HuH-7 (cell line): ENCODE data around the gene BPIFB3.

Source experiments
- DNase-seq: peaks from one replicate; pipeline ENCODE4 v3.0.0; 2011; ENCODE audit warnings: low spot score

BPIFB3 gene

DNA sequence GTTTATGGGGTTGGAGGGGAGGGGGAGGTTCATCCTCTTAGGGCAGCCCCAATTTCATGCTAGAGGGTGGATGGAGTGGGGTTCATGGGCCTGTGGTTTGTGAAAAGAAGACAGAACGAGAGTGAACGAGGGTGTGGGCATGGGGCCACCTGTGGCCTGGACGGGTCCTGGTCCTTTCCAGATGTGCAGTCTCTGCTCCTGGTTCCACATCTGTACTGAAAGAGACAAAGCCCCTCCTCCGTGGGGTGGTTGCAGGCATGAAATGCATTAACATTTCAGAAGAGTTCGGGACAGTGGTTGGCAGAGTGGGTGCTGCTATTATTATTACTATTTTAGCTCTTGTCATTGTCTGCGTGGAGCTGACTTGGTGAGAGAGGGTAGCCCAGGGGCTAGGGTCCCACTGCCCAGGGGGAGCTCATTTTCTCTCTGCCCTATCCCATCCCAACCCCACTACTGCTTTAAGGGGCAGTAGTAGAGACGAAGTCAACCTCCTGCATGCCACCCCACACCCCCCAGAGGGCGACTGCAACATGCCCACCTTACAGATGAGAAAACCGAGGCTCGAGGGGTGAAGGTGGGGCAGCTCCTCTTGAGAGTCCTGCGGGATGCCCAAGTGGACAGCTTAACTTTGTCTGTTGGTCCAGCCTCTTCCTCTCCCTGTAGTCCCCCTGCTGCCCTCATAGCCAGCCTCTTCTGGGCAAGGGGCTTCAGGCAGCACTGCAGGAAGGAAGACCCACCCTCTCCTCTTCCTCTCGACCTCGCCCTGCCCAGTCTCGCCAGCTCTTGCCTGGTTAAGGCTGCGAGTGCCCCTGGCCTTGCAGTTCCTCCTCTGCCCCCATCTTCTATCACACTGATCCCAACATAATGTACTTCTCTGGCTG is 37.8 kb upstream of the BPIFB3 start:
- DNase-seq, result no peak

- DNase-seq, result no peak
Observed at GRCh38 chr20:33016581-33017109, 37.1 kb upstream of the BPIFB3 start.

DNA sequence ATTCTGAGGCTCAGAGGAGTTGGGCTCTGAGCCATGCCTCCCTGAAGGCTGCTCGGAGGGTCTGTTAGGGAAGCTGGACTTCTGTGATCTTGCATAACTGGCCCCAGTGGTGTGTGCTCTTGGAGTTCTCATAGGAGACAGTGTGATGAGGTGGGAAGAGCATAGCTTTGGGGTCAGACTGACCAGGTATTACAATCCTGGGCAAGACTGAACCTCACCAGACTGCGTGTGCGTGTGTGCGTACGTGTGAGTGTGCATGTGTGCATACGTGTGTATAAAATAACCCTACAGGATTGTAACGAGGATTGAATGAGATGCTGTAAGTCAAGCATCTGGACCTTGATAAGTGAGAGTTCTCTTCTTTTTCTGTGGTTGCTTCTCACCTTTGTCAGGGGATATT is 36.2 kb upstream of the BPIFB3 start:
- DNase-seq, result no peak

- DNase-seq, result no peak
Observed at GRCh38 chr20:33018169-33018931, 35.4 kb upstream of the BPIFB3 start.

- no peak for DNase-seq
Observed at GRCh38 chr20:33019465-33020277, 34.0 kb upstream of the BPIFB3 start.

- DNase-seq, result no peak
Observed at GRCh38 chr20:33020278-33021161, 33.2 kb upstream of the BPIFB3 start.

DNA sequence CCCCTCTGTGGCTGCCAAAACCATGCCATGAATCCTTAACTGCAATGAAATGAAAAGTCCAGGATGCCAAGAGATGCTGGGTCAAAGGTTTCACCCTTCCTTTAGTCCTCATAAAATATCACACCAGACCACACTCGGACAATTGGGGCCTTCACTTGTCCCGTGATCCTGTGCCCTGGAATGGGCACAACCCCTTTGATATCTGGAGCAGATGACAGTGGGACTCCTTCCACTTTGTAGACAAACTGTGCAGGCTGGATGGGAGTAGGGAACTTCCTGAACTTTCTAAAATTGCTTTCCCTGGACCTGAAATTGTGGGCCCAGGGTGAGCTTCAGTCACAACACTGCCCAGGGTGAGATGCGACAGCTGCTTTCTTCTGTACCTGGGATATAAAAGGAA is 31.8 kb upstream of the BPIFB3 start:
- DNase-seq, result no peak

DNA sequence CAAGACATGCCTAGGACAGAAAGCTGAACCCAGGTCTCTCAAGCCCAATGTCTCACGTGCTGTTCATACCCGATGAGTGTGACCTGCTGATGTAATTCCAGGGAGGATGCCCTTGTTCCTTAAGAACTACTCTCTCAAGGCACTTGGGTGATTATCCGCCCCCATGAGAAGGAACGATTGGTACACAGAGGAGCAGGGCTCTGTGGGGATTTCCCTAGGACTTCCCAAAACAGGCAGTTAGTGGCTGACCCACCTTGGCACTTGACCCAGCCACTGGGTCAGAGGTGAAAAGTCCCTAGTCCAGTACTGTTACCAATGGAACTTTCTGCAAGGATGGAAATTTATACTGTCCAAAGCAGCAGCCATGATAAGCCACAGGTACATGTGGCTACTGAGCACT is 31.4 kb upstream of the BPIFB3 start:
- DNase-seq, result no peak

- no peak for DNase-seq
Observed at GRCh38 chr20:33022694-33023438, 30.8 kb upstream of the BPIFB3 start.

DNA sequence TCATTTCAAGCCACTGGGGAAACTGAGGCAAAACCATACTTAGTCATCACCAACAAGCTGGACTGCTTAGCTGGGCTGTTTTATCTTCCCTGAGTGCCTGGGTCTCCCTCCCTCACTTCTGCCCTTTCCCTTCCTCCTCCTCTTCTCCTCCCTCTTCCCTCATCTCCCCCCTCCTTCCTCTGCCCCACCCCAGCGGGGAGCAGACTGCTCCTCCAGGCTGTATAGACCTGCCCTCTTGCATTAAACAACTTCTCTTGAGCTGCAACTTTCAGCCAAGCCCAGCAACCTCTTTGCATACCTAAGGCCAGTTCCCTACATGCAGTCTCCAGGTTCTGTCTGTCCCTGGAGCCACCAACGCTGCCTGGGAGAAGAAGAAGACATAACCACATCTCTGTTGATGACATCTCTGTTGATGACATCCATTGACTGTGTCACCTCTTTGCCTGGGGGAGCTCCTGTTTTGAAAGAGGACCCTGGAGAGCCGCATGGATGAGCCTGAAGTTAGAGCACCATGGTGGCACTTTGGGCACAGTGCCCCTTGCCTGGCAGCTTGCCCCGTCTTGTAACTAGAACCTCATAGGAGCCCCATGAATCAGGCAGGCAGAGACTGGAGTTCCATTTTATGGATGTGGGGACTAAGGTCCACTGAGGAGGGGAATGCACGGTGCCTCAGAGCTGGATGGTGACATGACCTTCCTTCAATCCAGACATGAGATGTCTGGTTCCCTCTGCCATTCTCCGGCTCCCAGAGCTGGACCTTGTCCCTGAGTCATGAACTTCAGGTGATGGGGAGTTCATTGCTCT is 30.1 kb upstream of the BPIFB3 start:
- DNase-seq, result no peak

GRCh38 chr20:33024243-33024560 is 29.5 kb upstream of the BPIFB3 start:
- no peak for DNase-seq

DNA sequence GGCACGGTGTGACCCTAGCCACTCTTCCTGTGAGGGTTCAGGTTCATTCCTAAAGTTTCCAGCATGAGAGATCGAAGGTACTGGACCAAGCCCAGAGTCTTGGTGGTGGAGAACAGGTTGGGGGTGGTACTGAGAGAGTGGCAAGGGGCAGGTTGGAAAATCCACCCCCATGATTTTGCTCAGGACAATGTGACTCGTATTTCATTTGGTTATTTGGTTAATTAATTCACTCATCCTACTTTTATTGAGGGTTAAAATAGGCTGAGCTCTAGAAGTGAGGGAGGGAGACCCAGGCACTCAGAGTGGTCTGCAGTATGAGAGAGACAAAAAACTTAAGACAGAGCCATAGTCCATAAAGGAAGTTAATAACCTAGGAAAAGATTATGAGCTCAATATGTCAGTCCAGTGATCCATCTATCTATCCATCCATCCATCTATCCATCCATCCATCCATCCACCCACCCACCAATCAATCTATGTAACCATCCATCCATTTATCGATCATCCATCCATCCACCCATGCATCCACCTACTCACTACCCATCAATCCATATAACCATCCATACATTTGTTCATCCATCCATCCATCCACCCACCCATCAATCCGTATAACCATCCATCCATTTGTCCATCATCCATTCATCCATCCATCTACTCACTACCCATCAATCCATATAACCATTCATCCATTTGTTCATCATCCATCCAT is 28.9 kb upstream of the BPIFB3 start:
- no peak for DNase-seq

GRCh38 chr20:33025318-33025876 is 28.3 kb upstream of the BPIFB3 start:
- no peak for DNase-seq

GRCh38 chr20:33026072-33026778 is 27.5 kb upstream of the BPIFB3 start:
- DNase-seq, result no peak

DNA sequence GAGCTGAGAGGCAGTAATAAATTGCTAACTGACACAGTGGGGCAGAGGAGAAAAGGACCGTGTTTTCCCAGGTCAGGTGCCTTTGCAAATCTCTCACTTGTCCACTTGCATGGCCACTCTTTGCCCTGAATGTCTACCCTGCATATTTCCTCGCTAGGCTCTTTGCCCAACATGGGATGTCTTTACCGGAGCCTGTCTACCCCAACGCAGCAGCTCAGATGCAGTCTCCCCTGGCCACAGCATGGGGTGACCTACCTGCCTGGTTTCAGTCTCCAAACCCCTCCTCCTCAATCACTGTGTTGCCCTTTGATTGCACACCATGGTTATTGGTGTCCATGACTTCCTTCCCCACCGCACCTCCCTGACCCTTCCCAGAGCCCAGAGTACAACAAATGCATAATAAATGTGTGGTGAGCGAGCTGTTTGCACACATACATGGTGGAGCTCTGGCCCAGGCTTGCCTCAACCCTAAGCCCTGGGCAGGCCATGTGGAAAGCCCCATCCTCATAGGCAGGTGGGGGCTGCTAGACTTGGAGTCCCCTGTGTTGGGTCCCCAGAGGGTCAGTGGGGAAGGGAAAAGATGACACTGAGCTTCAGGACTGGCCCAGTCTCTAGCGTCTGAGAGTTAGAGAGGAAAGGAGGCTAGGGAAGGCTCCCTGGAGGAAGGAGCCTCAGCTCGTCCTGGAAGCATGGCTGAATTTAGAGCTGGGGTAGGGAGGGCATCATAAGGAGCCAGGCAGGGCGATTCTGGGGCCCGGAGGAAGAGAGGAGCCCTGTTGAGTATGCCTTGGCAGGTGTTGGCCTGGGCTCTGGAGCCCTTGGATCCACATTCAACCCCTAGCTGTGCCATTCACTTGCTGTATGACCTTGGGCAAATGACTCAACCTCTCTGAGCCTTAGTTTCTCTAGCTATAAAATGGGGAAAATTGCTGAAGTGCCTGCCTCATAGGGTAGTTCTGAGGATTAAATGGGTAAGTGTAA is 26.6 kb upstream of the BPIFB3 start:
- no peak for DNase-seq

DNA sequence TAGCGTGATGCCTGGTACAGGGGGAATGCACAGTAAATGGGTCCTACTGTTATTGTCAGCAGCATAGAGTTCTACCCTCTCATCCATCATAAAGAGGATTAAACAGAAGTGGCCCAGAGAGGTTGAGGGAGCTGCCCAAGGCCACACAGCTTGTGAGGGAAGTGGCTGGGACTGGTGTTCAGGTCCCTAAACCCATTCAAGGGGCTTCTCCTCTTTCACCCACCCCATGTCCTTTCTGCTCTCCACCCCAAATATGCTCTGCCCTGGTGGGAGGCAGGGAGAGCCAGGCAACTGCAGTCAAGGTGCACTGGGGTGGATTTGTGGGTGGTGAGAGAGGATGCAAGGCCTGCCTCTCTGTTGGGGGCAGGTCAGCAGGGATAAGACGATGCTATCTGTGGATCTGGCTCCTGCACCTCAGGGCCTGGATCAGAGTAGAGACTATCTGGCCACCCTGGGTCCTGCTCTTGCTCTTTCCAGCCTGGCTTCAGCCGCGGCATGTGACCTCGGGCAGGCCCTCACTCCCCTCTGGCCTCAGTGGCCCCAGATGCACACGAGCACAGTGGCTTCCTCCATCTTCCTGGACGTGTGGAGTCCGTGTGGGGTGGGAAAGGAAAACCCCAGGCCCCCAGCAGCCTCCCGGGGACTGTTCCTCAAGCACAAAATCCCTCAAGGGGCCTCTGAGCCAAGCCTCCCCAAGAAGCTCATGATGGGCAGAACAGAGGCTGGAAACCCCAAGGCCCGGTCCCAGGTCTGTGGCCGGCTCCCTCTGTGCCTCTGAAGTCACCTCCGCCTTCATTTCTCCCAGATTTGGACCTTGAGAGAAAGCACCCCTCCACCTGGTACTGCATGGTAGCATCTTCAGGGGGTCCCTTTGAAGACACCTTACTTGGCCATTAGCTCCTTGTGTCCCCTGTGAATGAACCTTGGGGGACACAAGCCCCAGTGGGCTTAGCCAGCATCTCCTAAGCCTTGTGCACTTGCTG is 25.6 kb upstream of the BPIFB3 start:
- DNase-seq, result no peak
